Measurements from ENCODE around the gene HOXD4. TPM values are rescaled to one million over a fixed set of nuclear protein-coding genes. Genes with fewer than 3 reads are reported as not detected.

The HOXD4 gene
- total RNA-seq, 2 experiments from 2014 or later, result not detected

DNA sequence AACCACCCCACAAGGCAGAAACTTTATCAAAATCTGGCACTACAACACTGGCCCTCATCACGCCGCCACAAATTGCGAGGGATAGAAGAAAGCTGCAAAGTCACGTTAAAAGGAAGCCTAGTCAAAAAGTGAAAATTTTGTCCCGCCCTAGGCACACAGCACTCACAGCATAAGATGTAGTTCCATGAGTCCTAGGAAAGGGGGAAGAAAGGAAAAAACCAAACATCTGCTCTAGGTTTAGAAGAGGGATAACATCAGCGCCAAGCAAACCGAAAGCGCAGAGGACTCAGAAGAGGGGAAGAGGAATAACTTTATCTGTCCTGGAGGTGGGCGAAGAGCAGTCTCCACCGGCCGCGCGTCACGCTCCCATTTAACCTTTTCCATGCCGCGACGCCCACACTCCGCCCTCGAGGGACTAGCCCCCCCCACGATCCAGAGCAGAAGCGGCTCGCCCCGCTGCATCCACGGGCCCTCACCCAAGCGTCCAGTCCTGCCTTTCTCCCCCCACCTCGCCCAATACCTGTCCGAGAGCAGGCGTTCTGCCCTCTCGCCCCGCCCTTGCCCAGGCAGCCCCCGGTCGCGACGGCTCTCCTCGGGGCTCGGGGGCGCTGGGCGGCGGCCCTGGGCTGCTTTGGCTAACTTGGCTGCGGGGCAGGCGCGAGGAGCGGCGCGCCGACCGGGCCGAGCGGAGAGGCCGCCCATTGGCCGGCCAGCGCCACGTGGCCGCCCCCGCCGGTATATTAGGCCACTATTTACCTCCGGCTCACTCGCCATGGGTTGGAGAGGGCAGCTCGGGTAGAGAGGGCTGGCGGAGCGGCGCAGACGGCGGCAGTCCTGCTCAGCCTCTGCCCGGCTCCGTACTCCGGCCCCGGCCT, 36.8 kb downstream of the HOXD4 start, which contains the start of gene HOXD1:
HOXD1 (plus strand) TSS at position 770 of the 875 bp plus-strand sequence. CDS start 134 bp downstream, outside the sequence.
- no peak for DNase-seq
- no peaks in the 10 kb centered on the region for H3K36me3 Mint-ChIP-seq
- peaks cover 19% of the 10 kb centered on the region for H3K4me1 Mint-ChIP-seq (ENCODE audit: low read depth)
- H3K4me3 Mint-ChIP-seq, result peak within 1 kb of the TSS; percentile 75
- no peaks in the 10 kb centered on the region for H3K9me3 Mint-ChIP-seq
- ChIA-PET POLR2A (no interaction called here), CTCF (interaction anchor here (0.6 kb wide), 2 partner anchors 15 to 62 kb away, joined by 3 read pairs; no protein-coding TSS in a partner anchor)
- H3K27me3 Mint-ChIP-seq, result peaks cover 55% of the 10 kb centered on the region
- intact Hi-C loops (cut with micrococcal nuclease), result no loop called here
- H3K27ac Mint-ChIP-seq, result no peak within 1 kb of the TSS

DNA sequence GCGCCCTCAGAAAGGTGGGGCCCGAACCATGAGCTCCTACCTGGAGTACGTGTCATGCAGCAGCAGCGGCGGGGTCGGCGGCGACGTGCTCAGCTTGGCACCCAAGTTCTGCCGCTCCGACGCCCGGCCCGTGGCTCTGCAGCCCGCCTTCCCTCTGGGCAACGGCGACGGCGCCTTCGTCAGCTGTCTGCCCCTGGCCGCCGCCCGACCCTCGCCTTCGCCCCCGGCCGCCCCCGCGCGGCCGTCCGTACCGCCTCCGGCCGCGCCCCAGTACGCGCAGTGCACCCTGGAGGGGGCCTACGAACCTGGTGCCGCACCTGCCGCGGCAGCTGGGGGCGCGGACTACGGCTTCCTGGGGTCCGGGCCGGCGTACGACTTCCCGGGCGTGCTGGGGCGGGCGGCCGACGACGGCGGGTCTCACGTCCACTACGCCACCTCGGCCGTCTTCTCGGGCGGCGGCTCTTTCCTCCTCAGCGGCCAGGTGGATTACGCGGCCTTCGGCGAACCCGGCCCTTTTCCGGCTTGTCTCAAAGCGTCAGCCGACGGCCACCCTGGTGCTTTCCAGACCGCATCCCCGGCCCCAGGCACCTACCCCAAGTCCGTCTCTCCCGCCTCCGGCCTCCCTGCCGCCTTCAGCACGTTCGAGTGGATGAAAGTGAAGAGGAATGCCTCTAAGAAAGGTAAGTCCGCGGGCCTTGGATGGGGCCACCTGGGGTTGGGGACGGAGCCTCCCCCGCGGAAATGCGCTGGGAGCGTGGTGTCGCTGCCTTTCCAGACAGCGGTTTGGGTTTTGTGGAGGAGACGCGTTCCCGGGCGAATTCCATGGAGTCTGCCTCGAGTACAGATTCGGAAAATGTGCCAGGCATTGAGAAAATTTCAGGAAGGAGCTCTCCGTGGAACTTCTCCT, 37.7 kb downstream of the HOXD4 start:
- Mint-ChIP-seq H3K9me3 (no peaks in the 10 kb centered on the region), H3K27ac (no peak overlapping the region), H3K4me3 (peak overlapping the region; percentile 16), H3K27me3 (peaks cover 55% of the 10 kb centered on the region), H3K4me1 (ENCODE audit: low read depth) (peaks cover 19% of the 10 kb centered on the region), H3K36me3 (no peaks in the 10 kb centered on the region)
- ChIA-PET POLR2A (no interaction called here), CTCF (no interaction called here)
- DNase-seq, result no peak
- intact Hi-C loops (cut with micrococcal nuclease), result no loop called here

DNA sequence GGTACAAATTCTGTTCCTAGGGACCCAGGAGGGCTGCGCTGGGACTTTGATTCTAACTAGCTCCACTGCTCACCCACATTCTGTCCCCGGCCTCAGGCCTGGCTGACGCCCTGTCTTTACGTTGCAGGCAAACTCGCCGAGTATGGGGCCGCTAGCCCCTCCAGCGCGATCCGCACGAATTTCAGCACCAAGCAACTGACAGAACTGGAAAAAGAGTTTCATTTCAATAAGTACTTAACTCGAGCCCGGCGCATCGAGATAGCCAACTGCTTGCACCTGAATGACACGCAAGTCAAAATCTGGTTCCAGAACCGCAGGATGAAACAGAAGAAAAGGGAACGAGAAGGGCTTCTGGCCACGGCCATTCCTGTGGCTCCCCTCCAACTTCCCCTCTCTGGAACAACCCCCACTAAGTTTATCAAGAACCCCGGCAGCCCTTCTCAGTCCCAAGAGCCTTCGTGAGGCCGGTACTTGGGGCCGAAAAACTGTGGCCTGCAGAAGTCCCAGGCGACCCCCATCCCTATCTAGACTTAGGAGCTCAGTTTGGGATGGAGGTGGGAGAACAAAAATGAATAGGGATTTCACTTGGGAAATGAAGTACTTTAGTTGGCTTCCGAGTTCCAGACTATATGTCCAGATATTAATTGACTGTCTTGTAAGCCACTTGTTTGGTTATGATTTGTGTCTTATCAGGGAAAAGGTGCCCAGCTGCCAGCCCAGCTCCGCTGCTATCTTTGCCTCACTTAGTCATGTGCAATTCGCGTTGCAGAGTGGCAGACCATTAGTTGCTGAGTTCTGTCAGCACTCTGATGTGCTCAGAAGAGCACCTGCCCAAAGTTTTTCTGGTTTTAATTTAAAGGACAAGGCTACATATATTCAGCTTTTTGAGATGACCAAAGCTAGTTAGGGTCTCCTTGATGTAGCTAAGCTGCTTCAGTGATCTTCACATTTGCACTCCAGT, 38.6 kb downstream of the HOXD4 start:
- ChIA-PET CTCF (interaction anchor here (0.7 kb wide), 1 partner anchor 50 kb away, joined by 4 read pairs; no protein-coding TSS in a partner anchor), POLR2A (no interaction called here)
- H3K36me3 Mint-ChIP-seq, result no peaks in the 10 kb centered on the region
- H3K4me1 Mint-ChIP-seq (ENCODE audit: low read depth), result peaks cover 19% of the 10 kb centered on the region
- peaks cover 58% of the 10 kb centered on the region for H3K27me3 Mint-ChIP-seq
- H3K9me3 Mint-ChIP-seq, result no peaks in the 10 kb centered on the region
- no peak for DNase-seq
- H3K4me3 Mint-ChIP-seq, result no peak overlapping the region
- H3K27ac Mint-ChIP-seq, result no peak overlapping the region
- intact Hi-C loops (cut with micrococcal nuclease), result no loop called here

DNA sequence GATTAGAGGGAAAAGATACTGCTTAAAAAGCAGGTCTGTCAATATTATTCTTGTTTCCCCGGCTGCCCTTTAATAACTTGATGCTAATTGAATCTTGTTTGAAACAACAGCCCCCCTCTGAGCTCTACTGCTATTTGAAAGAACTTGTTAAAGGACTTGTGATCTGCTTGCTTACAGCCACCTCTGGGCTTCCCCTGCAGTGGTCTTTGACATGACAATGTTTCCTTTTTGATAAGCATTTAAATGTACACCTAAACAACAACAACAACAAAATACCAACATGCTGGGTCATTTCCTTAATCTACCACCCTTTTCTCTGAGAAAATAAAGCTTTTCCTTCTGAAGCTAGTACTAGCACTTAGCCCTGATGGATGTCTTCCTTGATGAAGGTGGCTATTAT, 41.0 kb downstream of the HOXD4 start:
- H3K9me3 Mint-ChIP-seq, result no peaks in the 10 kb centered on the region
- no peak overlapping the region for H3K4me3 Mint-ChIP-seq
- no peaks in the 10 kb centered on the region for H3K36me3 Mint-ChIP-seq
- no peak overlapping the region for H3K27ac Mint-ChIP-seq
- CTCF ChIA-PET, result interaction anchor here (0.5 to 1.3 kb wide), 4 partner anchors 53 to 679 kb away, joined by 3 to 5 read pairs (median 4); no protein-coding TSS in a partner anchor
- peaks cover 17% of the 10 kb centered on the region for H3K4me1 Mint-ChIP-seq (ENCODE audit: low read depth)
- DNase-seq, result no peak
- H3K27me3 Mint-ChIP-seq, result peaks cover 56% of the 10 kb centered on the region
- intact Hi-C loops (cut with micrococcal nuclease), result no loop called here
- POLR2A ChIA-PET, result no interaction called here

DNA sequence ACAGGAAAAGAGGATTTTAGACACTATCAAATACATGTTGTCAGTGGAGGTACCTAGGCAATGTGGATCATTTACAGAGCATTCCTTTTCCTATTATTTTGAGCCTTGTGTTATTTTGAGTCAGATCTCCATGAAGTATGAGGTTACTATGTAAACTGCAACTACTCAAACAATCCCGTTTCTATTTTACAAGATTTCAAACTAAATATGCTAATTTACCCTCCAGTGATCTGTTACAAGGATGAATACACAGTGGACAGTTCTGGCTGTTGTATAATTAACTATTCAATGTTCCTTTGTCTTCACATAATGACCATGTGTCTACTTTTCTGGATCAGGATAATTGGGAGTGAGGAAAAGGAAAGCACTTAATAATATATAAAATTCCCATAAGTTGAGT, 41.7 kb downstream of the HOXD4 start:
- ChIA-PET POLR2A (no interaction called here), CTCF (interaction anchor here (1.0 to 1.3 kb wide), 3 partner anchors 53 to 459 kb away, joined by 3 to 4 read pairs (median 3); no protein-coding TSS in a partner anchor)

DNA sequence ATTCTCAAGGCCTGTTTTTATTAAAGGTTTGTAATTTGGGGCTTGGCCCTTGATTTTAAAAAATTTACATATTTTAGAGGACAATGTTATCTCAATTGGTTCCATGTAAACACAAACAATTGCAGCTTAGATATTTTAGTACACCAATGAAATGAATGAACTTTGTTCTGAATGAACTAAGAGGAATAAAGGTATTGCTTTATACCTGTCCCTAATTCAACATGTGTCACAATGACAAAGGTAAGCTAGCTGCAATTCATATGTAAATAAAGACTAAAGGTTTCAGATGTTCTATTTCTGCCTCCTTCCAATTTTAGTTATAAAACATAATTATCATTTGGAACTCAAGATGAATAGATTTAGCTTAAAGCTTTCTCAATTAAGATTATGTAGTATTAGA, 48.6 kb downstream of the HOXD4 start:
- H3K27me3 Mint-ChIP-seq, result peaks cover 40% of the 10 kb centered on the region

More for the DNA sequence above, 41.7 kb downstream of the HOXD4 start:
- no peak overlapping the region for H3K27ac Mint-ChIP-seq
- no peaks in the 10 kb centered on the region for H3K36me3 Mint-ChIP-seq
- peaks cover 55% of the 10 kb centered on the region for H3K27me3 Mint-ChIP-seq
- no peaks in the 10 kb centered on the region for H3K9me3 Mint-ChIP-seq
- intact Hi-C loops (cut with micrococcal nuclease), result no loop called here
- H3K4me1 Mint-ChIP-seq (ENCODE audit: low read depth), result peaks cover 10% of the 10 kb centered on the region
- DNase-seq, result no peak
- no peak overlapping the region for H3K4me3 Mint-ChIP-seq

DNA sequence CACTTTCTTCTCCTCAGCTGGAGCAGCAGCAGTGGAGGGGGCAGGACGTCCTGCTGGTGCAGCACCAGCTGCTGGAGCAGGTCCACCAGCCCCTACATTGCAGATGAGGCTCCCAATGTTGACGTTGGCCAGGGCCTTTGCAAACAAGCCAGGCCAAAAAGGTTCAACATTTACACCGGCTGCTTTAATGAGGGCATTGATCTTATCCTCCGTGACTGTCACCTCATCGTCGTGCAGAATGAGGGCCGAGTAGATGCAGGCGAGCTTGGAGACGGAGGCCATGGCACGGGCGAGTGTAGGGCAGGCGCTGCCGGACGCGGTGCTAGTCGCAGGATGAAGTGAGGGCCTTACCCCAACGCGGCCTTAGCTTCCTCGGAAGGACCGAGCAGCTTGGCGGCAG, 49.6 kb downstream of the HOXD4 start:
- peaks cover 4% of the 10 kb centered on the region for H3K9me3 Mint-ChIP-seq
- ChIA-PET POLR2A (no interaction called here), CTCF (no interaction called here)
- no peaks in the 10 kb centered on the region for H3K36me3 Mint-ChIP-seq
- intact Hi-C loops (cut with micrococcal nuclease), result no loop called here
- peaks cover 34% of the 10 kb centered on the region for H3K27me3 Mint-ChIP-seq
- no peak overlapping the region for H3K27ac Mint-ChIP-seq
- no peaks in the 10 kb centered on the region for H3K4me1 Mint-ChIP-seq (ENCODE audit: low read depth)
- DNase-seq, result no peak
- no peak overlapping the region for H3K4me3 Mint-ChIP-seq

More for the DNA sequence above, 48.6 kb downstream of the HOXD4 start:
- Mint-ChIP-seq H3K27ac (no peak overlapping the region), H3K9me3 (peaks cover 4% of the 10 kb centered on the region), H3K4me1 (ENCODE audit: low read depth) (no peaks in the 10 kb centered on the region), H3K4me3 (no peak overlapping the region), H3K36me3 (no peaks in the 10 kb centered on the region)
- ChIA-PET CTCF (no interaction called here), POLR2A (interaction anchor here (0.7 kb wide), 1 partner anchor 144 kb away, joined by 4 read pairs; no protein-coding TSS in a partner anchor)
- no peak for DNase-seq
- intact Hi-C loops (cut with micrococcal nuclease), result no loop called here

DNA sequence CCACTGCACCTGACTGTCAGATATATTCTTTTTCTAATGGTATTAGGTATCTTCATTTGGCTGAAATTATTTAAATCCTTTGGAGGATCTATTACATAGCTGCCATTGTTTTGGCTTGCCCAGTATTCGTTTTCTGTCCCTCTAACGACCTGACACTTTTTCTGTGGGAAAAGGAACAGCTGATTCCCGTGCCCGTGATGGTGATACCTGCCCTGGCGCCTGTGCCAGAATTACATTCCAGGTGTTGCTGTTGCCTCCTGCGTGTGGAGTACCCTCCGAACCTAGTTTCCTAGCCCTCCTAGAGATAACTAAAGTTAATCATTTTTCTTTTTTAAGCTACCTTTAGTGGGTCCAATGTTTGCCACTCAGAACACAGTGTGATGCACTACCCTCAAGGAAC, 51.1 kb downstream of the HOXD4 start:
- POLR2A ChIA-PET, result no interaction called here
- no peak for DNase-seq
- Mint-ChIP-seq H3K36me3 (no peaks in the 10 kb centered on the region), H3K9me3 (peaks cover 4% of the 10 kb centered on the region), H3K4me3 (no peak overlapping the region), H3K27me3 (peaks cover 26% of the 10 kb centered on the region), H3K27ac (no peak overlapping the region), H3K4me1 (ENCODE audit: low read depth) (no peaks in the 10 kb centered on the region)
- intact Hi-C loops (cut with micrococcal nuclease), result no loop called here
- CTCF ChIA-PET, result no interaction called here

Small RNA genes lying within 50 kb of the gene (microRNA-seq; reads per million reads assigned to microRNA genes)
- 1.6 reads per million for gene MIR10B (ENCODE audit: borderline microRNAs expressed, borderline number of aligned reads, borderline replicate concordance)

Other genes starting within 250 kb of the HOXD4 start
- gene LNPK, start 149.3 kb upstream of the HOXD4 start, total RNA-seq, result 10 to 100 TPM; 31.2 to 36.6 TPM
- gene EVX2, start 67.6 kb upstream of the HOXD4 start, total RNA-seq, result not detected
- gene HOXD13, start 58.8 kb upstream of the HOXD4 start, total RNA-seq, result not detected
- not detected for gene HOXD12, start 51.8 kb upstream of the HOXD4 start, total RNA-seq
- gene HOXD11, start 44.3 kb upstream of the HOXD4 start, total RNA-seq, result not detected
- gene HOXD10, start 34.8 kb upstream of the HOXD4 start, total RNA-seq, result not detected
- gene HOXD9, start 28.8 kb upstream of the HOXD4 start, total RNA-seq, result not detected
- not detected for gene HOXD8, start 21.8 kb upstream of the HOXD4 start, total RNA-seq
- not detected for gene HOXD3, start 5.8 kb downstream of the HOXD4 start, total RNA-seq
- gene HOXD1, start 37.1 kb downstream of the HOXD4 start, total RNA-seq, result not detected
- 10 to 100 TPM; 25.8 to 28.2 TPM for gene MTX2, start 117.9 kb downstream of the HOXD4 start, total RNA-seq